Measurements from ENCODE around the gene GALNT1.

Gene GALNT1

GRCh38 chr18:35588122-35588521 lies 6.6 kb downstream of the GALNT1 start:
- CTCF ChIA-PET: no interaction called here
- POLR2A ChIA-PET: no interaction called here

GRCh38 chr18:35588995-35589394 lies 7.5 kb downstream of the GALNT1 start:
- POLR2A ChIA-PET: no interaction called here
- no peak for TF ChIP-seq CTBP1 (IDR thresholded peaks at IDR 0.05; ENCODE audit: borderline replicate concordance)
- no peak for TF ChIP-seq FOXM1 (IDR thresholded peaks at IDR 0.05; ENCODE audit: borderline replicate concordance)
- TF ChIP-seq LEF1 (IDR thresholded peaks at IDR 0.05; ENCODE audit: borderline replicate concordance): no peak
- no peak for TF ChIP-seq FOXK2 (IDR thresholded peaks at IDR 0.05)
- no peak for TF ChIP-seq NFRKB (IDR thresholded peaks at IDR 0.05)
- no peak for TF ChIP-seq ARNT (IDR thresholded peaks at IDR 0.05)
- no peak for TF ChIP-seq ELF4 (IDR thresholded peaks at IDR 0.05)
- TF ChIP-seq BHLHE40 (IDR thresholded peaks at IDR 0.05; ENCODE audit: borderline replicate concordance): no peak
- TF ChIP-seq, protein P1, sequence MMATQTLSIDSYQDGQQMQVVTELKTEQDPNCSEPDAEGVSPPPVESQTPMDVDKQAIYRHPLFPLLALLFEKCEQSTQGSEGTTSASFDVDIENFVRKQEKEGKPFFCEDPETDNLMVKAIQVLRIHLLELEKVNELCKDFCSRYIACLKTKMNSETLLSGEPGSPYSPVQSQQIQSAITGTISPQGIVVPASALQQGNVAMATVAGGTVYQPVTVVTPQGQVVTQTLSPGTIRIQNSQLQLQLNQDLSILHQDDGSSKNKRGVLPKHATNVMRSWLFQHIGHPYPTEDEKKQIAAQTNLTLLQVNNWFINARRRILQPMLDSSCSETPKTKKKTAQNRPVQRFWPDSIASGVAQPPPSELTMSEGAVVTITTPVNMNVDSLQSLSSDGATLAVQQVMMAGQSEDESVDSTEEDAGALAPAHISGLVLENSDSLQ (IDR thresholded peaks at IDR 0.05): no peak
- TF ChIP-seq SP1 (IDR thresholded peaks at IDR 0.05): no peak
- TF ChIP-seq ZNF384 (IDR thresholded peaks at IDR 0.05): no peak
- TF ChIP-seq SUZ12 (IDR thresholded peaks at IDR 0.05): no peak
- TF ChIP-seq L3MBTL2 (conservative IDR thresholded peaks at IDR 0.05): no peak
- no peak for TF ChIP-seq HDGF (IDR thresholded peaks at IDR 0.05; ENCODE audit: borderline replicate concordance)
- no peak for TF ChIP-seq TARDBP (IDR thresholded peaks at IDR 0.05)
- no peak for DNase-seq (ENCODE audit: extremely low spot score)
- CTCF ChIA-PET: interaction anchor here (0.7 kb wide), 1 partner anchor 23 kb away, joined by 4 read pairs; no protein-coding TSS in a partner anchor

More at GRCh38 chr18:35588122-35588521, 6.6 kb downstream of the GALNT1 start:
- DNase-seq (ENCODE audit: extremely low spot score): no peak
- TF ChIP-seq NFRKB (IDR thresholded peaks at IDR 0.05): no peak

GRCh38 chr18:35589546-35589945 lies 8.0 kb downstream of the GALNT1 start:
- ChIA-PET POLR2A (no interaction called here), CTCF (interaction anchor here (0.7 kb wide), 1 partner anchor 23 kb away, joined by 4 read pairs; no protein-coding TSS in a partner anchor)
- no peak for TF ChIP-seq BHLHE40 (IDR thresholded peaks at IDR 0.05; ENCODE audit: borderline replicate concordance)
- no peak for TF ChIP-seq LEF1 (IDR thresholded peaks at IDR 0.05; ENCODE audit: borderline replicate concordance)
- TF ChIP-seq HDGF (IDR thresholded peaks at IDR 0.05; ENCODE audit: borderline replicate concordance): no peak
- no peak for TF ChIP-seq FOXM1 (IDR thresholded peaks at IDR 0.05; ENCODE audit: borderline replicate concordance)
- no peak for TF ChIP-seq FOXA1 (IDR thresholded peaks at IDR 0.05)
- no peak for TF ChIP-seq ZNF384 (IDR thresholded peaks at IDR 0.05)
- no peak for TF ChIP-seq ARNT (IDR thresholded peaks at IDR 0.05)
- TF ChIP-seq SP1 (IDR thresholded peaks at IDR 0.05): no peak
- no peak for TF ChIP-seq FOXK2 (IDR thresholded peaks at IDR 0.05)
- TF ChIP-seq NFRKB (IDR thresholded peaks at IDR 0.05): no peak
- no peak for TF ChIP-seq TARDBP (IDR thresholded peaks at IDR 0.05)
- TF ChIP-seq, protein P1 (IDR thresholded peaks at IDR 0.05): no peak
- DNase-seq (ENCODE audit: extremely low spot score): no peak

DNA sequence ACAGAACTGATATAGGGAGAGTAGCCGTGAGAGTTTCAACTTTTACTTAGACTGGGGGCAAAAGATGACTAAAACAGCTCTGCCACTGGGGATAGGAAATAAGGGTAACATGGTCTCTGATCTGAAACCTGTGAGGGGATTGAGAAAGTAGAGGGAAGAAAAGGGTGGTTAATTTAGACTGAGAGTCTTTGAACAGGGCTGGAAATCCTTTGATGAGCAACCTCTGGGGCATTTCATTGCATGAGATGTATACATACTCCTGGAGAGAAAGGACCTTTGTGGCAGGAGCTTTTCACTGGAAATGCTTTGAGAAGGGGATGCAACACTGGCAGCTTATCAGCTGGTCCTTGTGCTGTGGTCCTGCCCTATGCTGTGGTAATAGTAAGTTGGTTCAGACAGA lies 9.4 kb downstream of the GALNT1 start:
- ChIA-PET POLR2A (no interaction called here), CTCF (no interaction called here)
- DNase-seq (ENCODE audit: extremely low spot score): no peak
- TF ChIP-seq FOXK2 (IDR thresholded peaks at IDR 0.05) (no peak), BHLHE40 (IDR thresholded peaks at IDR 0.05; ENCODE audit: borderline replicate concordance) (no peak)

DNA sequence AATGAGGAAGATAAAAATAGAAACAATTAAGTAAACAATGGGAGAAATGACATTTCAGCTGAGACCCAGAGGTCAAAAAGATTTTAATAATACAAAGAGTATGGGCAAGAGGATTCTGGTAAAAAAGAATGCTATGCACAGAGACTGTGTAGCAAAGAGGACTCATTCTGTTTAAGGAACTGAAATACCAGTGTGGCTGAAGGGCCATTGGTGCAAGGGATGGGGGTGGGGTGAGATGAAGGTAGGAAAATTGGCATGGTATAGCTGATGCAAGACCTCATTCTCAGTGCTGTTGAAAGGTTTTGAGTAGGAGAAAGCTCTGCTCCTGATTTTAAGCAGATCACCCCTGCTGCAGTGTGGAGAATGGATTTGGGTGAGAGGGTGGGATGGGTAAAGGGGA lies 10.8 kb downstream of the GALNT1 start:
- no peak for DNase-seq (ENCODE audit: extremely low spot score)
- CTCF ChIA-PET: no interaction called here
- POLR2A ChIA-PET: interaction anchor here (1.2 to 1.3 kb wide), 2 partner anchors 10 to 25 kb away, joined by 5 read pairs; partner anchors contain the start of gene GALNT1
- no peak for TF ChIP-seq L3MBTL2 (conservative IDR thresholded peaks at IDR 0.05)
- TF ChIP-seq, protein P1 (IDR thresholded peaks at IDR 0.05): no peak
- no peak for TF ChIP-seq ZNF384 (IDR thresholded peaks at IDR 0.05)
- TF ChIP-seq BHLHE40 (IDR thresholded peaks at IDR 0.05; ENCODE audit: borderline replicate concordance): no peak
- no peak for TF ChIP-seq SP1 (IDR thresholded peaks at IDR 0.05)
- TF ChIP-seq SUZ12 (IDR thresholded peaks at IDR 0.05): no peak
- TF ChIP-seq FOXM1 (IDR thresholded peaks at IDR 0.05; ENCODE audit: borderline replicate concordance): no peak
- no peak for TF ChIP-seq ELF4 (IDR thresholded peaks at IDR 0.05)
- no peak for TF ChIP-seq FOXK2 (IDR thresholded peaks at IDR 0.05)
- TF ChIP-seq CTBP1 (IDR thresholded peaks at IDR 0.05; ENCODE audit: borderline replicate concordance): no peak
- TF ChIP-seq TARDBP (IDR thresholded peaks at IDR 0.05): no peak
- TF ChIP-seq ARNT (IDR thresholded peaks at IDR 0.05): no peak
- TF ChIP-seq HDGF (IDR thresholded peaks at IDR 0.05; ENCODE audit: borderline replicate concordance): no peak
- TF ChIP-seq NFRKB (IDR thresholded peaks at IDR 0.05): no peak
- no peak for TF ChIP-seq LEF1 (IDR thresholded peaks at IDR 0.05; ENCODE audit: borderline replicate concordance)
- TF ChIP-seq FOXA1 (IDR thresholded peaks at IDR 0.05): no peak

GRCh38 chr18:35593859-35594258 lies 12.3 kb downstream of the GALNT1 start:
- TF ChIP-seq FOXM1 (IDR thresholded peaks at IDR 0.05; ENCODE audit: borderline replicate concordance) (no peak), FOXK2 (IDR thresholded peaks at IDR 0.05) (no peak), SP1 (IDR thresholded peaks at IDR 0.05) (no peak), ZNF384 (IDR thresholded peaks at IDR 0.05) (no peak), ELF4 (IDR thresholded peaks at IDR 0.05) (no peak), LEF1 (IDR thresholded peaks at IDR 0.05; ENCODE audit: borderline replicate concordance) (no peak)
- TF ChIP-seq, protein P1 (IDR thresholded peaks at IDR 0.05): no peak
- POLR2A ChIA-PET: no interaction called here
- no peak for DNase-seq (ENCODE audit: extremely low spot score)
- CTCF ChIA-PET: no interaction called here
